Astrocyte (in vitro differentiated cells and primary cell): ENCODE measurements around the gene E2F1. TPM values are rescaled to one million over a fixed set of nuclear protein-coding genes. Genes with fewer than 3 reads are reported as not detected.

Source experiments
- DNase-seq: peaks from one replicate; pipeline ENCODE4 v3.0.0-alpha.2; 2010; ENCODE audit warnings: low read depth
- FAIRE-seq: peaks from 2 replicates; lab custom pipeline; 2011; peaks lifted over from hg19 to GRCh38; lab: Jason Lieb, UNC
- H2AFZ ChIP-seq: 2 replicates; pipeline ENCODE4 v1.6.0; 2012; ENCODE audit warnings: low read depth, low read length, inconsistent platforms
- H3K27ac ChIP-seq: 2 replicates; pipeline ENCODE4 v1.5.1; 2011; ENCODE audit warnings: low read depth, low read length, inconsistent platforms
- H3K27me3 ChIP-seq: 2 replicates; pipeline ENCODE4 v1.6.0; 2011; ENCODE audit warnings: low read length, inconsistent platforms; ENCODE audit not compliant: insufficient read depth
- H3K36me3 ChIP-seq: 2 replicates; pipeline ENCODE4 v1.5.1; 2011; ENCODE audit warnings: low read length, inconsistent platforms; ENCODE audit not compliant: insufficient read depth
- H3K4me1 ChIP-seq: 2 replicates; pipeline ENCODE4 v1.5.1; 2011; ENCODE audit warnings: low read length, inconsistent platforms; ENCODE audit not compliant: insufficient read depth
- H3K4me2 ChIP-seq: 2 replicates; pipeline ENCODE4 v1.6.0; 2012; ENCODE audit warnings: low read length, inconsistent platforms
- H3K4me3 ChIP-seq: 2 replicates; pipeline ENCODE4 v1.5.1; 2011; ENCODE audit warnings: low read depth, mild to moderate bottlenecking, low read length, inconsistent platforms; ENCODE audit not compliant: insufficient read depth
- H3K79me2 ChIP-seq: 2 replicates; pipeline ENCODE4 v1.6.0; 2012; ENCODE audit warnings: mild to moderate bottlenecking, low read length, inconsistent platforms; ENCODE audit not compliant: insufficient read depth
- H3K9ac ChIP-seq: 2 replicates; pipeline ENCODE4 v1.6.0; 2012; ENCODE audit warnings: mild to moderate bottlenecking, low read length, inconsistent platforms
- H3K9me3 ChIP-seq: 2 replicates; pipeline ENCODE4 v1.5.1; 2012; ENCODE audit warnings: low read depth, mild to moderate bottlenecking, low read length, inconsistent platforms; ENCODE audit not compliant: insufficient read depth
- H4K20me1 ChIP-seq: 2 replicates; pipeline ENCODE4 v1.6.0; 2012; ENCODE audit warnings: low read length, inconsistent platforms; ENCODE audit not compliant: insufficient read depth
- H3K27ac Mint-ChIP-seq: one replicate; pipeline ENCODE4 v1.8.0; 2021; ENCODE audit warnings: mild to moderate bottlenecking, mixed read lengths; ENCODE audit not compliant: unreplicated experiment
- H3K27me3 Mint-ChIP-seq: one replicate; pipeline ENCODE4 v1.8.0; 2021; ENCODE audit warnings: low read depth, mixed read lengths; ENCODE audit not compliant: unreplicated experiment
- H3K36me3 Mint-ChIP-seq: one replicate; pipeline ENCODE4 v1.8.0; 2021; ENCODE audit warnings: low read depth, mixed read lengths; ENCODE audit not compliant: unreplicated experiment
- H3K4me1 Mint-ChIP-seq: one replicate; pipeline ENCODE4 v1.8.0; 2021; ENCODE audit warnings: low read depth, mixed read lengths; ENCODE audit not compliant: unreplicated experiment
- H3K4me3 Mint-ChIP-seq: one replicate; pipeline ENCODE4 v1.8.0; 2021; ENCODE audit warnings: mild to moderate bottlenecking, moderate library complexity, mixed read lengths; ENCODE audit not compliant: unreplicated experiment
- H3K9me3 Mint-ChIP-seq: one replicate; pipeline ENCODE4 v1.8.0; 2021; ENCODE audit warnings: mild to moderate bottlenecking, mixed read lengths; ENCODE audit not compliant: unreplicated experiment
- EZH2 ChIP-seq: IDR thresholded peaks from 2 replicates; pipeline ENCODE4 v1.6.1; 2012; ENCODE audit warnings: mild to moderate bottlenecking, low read length, inconsistent platforms; ENCODE audit not compliant: insufficient read depth
- total RNA-seq: library from RNA; stranded (reverse); gene quantifications from 2 replicates; pipeline ENCODE4 v1.2.1, GENCODE V29; 2021
- TF ChIP-seq, protein P1 (sequence below): IDR thresholded peaks from 2 replicates; pipeline ENCODE4 v1.5.1; 2011; ENCODE audit warnings: low read depth, mild to moderate bottlenecking, inconsistent platforms, low read length, moderate library complexity; ENCODE audit not compliant: insufficient read depth

The E2F1 gene
- total RNA-seq, 1 donor from 2014 or later: 2.3 TPM

DNA sequence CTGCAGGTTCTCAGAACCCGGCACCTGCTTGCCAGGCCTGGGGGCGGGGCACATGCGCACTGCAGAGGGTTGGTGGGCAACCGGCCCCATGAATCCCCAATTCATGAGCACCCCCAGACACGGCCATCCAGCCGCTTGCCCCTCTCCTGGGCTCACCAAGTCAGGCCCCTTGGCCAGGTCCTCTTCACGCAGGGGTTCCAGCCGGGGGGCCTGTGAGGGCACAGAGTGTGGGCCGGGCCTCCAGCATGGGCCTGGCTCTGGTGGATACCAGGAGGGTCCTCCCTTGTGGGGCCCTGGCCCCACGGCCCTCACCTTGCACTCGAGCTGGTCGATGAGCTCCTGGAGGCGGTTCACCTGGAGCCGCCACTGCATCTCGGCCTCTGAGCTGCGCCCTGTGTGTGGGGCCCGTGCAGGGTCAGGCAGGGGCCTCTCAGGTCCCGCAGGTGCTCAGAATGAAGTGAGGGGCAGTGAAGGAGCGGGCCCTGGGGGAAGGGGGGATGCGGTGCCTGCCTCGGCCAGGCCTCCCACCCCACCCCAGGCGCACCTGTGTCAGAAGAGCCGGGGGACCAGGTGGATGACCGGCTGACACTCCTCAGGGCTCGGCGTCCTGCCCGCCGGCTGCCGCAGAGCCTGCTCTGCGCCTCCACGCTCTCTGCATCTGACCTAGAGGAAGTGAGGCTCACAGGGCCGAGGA is 26.7 kb downstream of the E2F1 start:
- H3K36me3 ChIP-seq: no peaks in the 10 kb centered on the region
- peaks cover 7% of the 10 kb centered on the region for H3K4me1 ChIP-seq
- H3K27ac Mint-ChIP-seq: no peak overlapping the region
- H3K4me3 ChIP-seq: no peak overlapping the region
- no peaks in the 10 kb centered on the region for H3K9me3 ChIP-seq
- H2AFZ ChIP-seq: no peak overlapping the region
- no peaks in the 10 kb centered on the region for H3K9me3 Mint-ChIP-seq
- H3K9ac ChIP-seq: no peak overlapping the region
- no peaks in the 10 kb centered on the region for H3K36me3 Mint-ChIP-seq
- no peaks in the 10 kb centered on the region for H3K27me3 ChIP-seq
- no peak overlapping the region for H3K4me2 ChIP-seq
- TF ChIP-seq, protein P1, sequence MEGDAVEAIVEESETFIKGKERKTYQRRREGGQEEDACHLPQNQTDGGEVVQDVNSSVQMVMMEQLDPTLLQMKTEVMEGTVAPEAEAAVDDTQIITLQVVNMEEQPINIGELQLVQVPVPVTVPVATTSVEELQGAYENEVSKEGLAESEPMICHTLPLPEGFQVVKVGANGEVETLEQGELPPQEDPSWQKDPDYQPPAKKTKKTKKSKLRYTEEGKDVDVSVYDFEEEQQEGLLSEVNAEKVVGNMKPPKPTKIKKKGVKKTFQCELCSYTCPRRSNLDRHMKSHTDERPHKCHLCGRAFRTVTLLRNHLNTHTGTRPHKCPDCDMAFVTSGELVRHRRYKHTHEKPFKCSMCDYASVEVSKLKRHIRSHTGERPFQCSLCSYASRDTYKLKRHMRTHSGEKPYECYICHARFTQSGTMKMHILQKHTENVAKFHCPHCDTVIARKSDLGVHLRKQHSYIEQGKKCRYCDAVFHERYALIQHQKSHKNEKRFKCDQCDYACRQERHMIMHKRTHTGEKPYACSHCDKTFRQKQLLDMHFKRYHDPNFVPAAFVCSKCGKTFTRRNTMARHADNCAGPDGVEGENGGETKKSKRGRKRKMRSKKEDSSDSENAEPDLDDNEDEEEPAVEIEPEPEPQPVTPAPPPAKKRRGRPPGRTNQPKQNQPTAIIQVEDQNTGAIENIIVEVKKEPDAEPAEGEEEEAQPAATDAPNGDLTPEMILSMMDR: no peak
- TF ChIP-seq EZH2: no peak
- H4K20me1 ChIP-seq: no peaks in the 10 kb centered on the region
- peaks cover 3% of the 10 kb centered on the region for H3K27me3 Mint-ChIP-seq
- peaks cover 8% of the 10 kb centered on the region for H3K4me1 Mint-ChIP-seq
- no peaks in the 10 kb centered on the region for H3K79me2 ChIP-seq
- H3K4me3 Mint-ChIP-seq: no peak overlapping the region
- no peak for DNase-seq
- no peak overlapping the region for H3K27ac ChIP-seq
- no peak for FAIRE-seq

DNA sequence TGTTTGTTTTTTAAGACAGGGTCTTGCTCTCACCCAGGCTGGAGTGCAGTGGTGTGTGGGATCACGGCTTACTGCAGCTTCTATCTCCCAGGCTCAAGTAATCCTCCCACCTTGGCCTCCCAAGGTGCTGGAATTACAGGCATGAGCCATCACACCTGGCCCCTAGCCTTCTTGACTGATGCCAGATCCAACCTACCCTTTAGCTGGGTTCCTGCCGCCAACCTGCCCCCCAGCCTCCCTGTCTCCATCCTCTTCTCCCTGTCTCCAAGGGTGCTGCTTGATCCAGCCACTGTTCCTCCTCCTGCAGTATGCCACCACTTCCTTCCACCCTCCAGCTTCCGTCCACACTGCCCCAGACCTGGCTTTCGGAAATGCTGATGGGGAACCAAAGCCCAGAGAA is 27.3 kb downstream of the E2F1 start:
- H3K4me1 Mint-ChIP-seq: peaks cover 6% of the 10 kb centered on the region
- no peak overlapping the region for H3K4me3 Mint-ChIP-seq
- no peak overlapping the region for H3K9ac ChIP-seq
- no peak overlapping the region for H3K27ac ChIP-seq
- no peaks in the 10 kb centered on the region for H3K79me2 ChIP-seq
- FAIRE-seq: no peak
- no peaks in the 10 kb centered on the region for H4K20me1 ChIP-seq
- DNase-seq: no peak
- no peaks in the 10 kb centered on the region for H3K36me3 Mint-ChIP-seq
- H2AFZ ChIP-seq: no peak overlapping the region
- H3K9me3 Mint-ChIP-seq: no peaks in the 10 kb centered on the region
- H3K27me3 Mint-ChIP-seq: peaks cover 3% of the 10 kb centered on the region
- H3K27ac Mint-ChIP-seq: no peak overlapping the region
- H3K36me3 ChIP-seq: no peaks in the 10 kb centered on the region
- no peaks in the 10 kb centered on the region for H3K9me3 ChIP-seq
- TF ChIP-seq, protein P1: no peak
- TF ChIP-seq EZH2: no peak
- H3K4me3 ChIP-seq: no peak overlapping the region
- no peak overlapping the region for H3K4me2 ChIP-seq
- H3K4me1 ChIP-seq: peaks cover 3% of the 10 kb centered on the region
- H3K27me3 ChIP-seq: no peaks in the 10 kb centered on the region

DNA sequence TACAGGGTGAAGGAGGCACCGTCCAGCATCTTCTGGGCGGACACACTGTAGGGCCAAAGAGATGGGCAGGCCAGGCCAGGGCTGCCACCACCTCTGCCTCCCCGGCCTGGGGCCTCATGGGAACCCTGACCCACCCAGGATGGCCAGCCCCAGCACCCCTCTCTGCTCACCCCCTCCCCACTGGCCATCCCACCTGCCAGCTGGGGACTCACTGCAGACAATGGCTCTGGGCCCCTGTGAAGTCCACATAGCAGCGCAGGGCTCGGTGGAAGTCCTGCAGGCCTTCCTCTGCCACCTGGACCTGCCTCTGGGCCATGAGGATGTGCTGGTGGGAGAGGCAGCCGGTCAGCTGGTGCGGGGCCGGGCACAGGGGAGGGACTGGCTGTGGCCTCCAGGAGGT is 27.7 kb downstream of the E2F1 start:
- no peak overlapping the region for H3K27ac Mint-ChIP-seq
- no peak overlapping the region for H3K27ac ChIP-seq
- no peaks in the 10 kb centered on the region for H4K20me1 ChIP-seq

More for the DNA sequence above, 27.7 kb downstream of the E2F1 start:
- peaks cover 3% of the 10 kb centered on the region for H3K27me3 Mint-ChIP-seq
- FAIRE-seq (no peak), DNase-seq (no peak)
- TF ChIP-seq EZH2: no peak
- TF ChIP-seq, protein P1: no peak
- Histone ChIP-seq H3K27me3 (no peaks in the 10 kb centered on the region), H3K79me2 (no peaks in the 10 kb centered on the region), H3K9ac (no peak overlapping the region), H3K4me2 (no peak overlapping the region), H3K4me1 (no peaks in the 10 kb centered on the region), H3K4me3 (no peak overlapping the region), H3K36me3 (no peaks in the 10 kb centered on the region), H2AFZ (no peak overlapping the region), H3K9me3 (no peaks in the 10 kb centered on the region)
- H3K36me3 Mint-ChIP-seq: no peaks in the 10 kb centered on the region
- H3K4me3 Mint-ChIP-seq: no peak overlapping the region
- H3K4me1 Mint-ChIP-seq: peaks cover 6% of the 10 kb centered on the region
- H3K9me3 Mint-ChIP-seq: no peaks in the 10 kb centered on the region
